Gastroesophageal sphincter (tissue), 3 donors: ENCODE results near the gene L3MBTL1.

Experiments
- CTCF ChIP-seq, 4 experiments: fragments of 200-600 bp in 2 of 4; fragments of 450-650 bp in 2 of 4; sonication (generic) in 1 of 4; IDR thresholded peaks; one replicate each; pipeline ENCODE4 v1.5.1; 2017 to 2019; ENCODE audit warnings: antibody characterized with exemption in 4 of 4, mild to moderate bottlenecking in 2 of 4, moderate library complexity in 2 of 4
- POLR2AphosphoS5 ChIP-seq: sonication (generic); formaldehyde crosslinking; IDR thresholded peaks from one replicate; pipeline ENCODE4 v1.6.1; 2017; ENCODE audit warnings: antibody characterized with exemption

- TF ChIP-seq POLR2AphosphoS5: no peak
- TF ChIP-seq CTCF (IDR thresholded peaks at IDR 0.05): no peak
Measured at GRCh38 chr20:43508604-43509040, 1.1 kb downstream of the L3MBTL1 start.
